Measurements from ENCODE around the gene ANGPT4. TPM values are rescaled to one million over a fixed set of nuclear protein-coding genes. Genes with fewer than 3 reads are reported as not detected.

Gene ANGPT4
- total and polyA plus RNA-seq, 9 of the 15 experiments (the other 6 are each of a cell fraction or from before 2014, with no cell fraction given) = not detected

DNA sequence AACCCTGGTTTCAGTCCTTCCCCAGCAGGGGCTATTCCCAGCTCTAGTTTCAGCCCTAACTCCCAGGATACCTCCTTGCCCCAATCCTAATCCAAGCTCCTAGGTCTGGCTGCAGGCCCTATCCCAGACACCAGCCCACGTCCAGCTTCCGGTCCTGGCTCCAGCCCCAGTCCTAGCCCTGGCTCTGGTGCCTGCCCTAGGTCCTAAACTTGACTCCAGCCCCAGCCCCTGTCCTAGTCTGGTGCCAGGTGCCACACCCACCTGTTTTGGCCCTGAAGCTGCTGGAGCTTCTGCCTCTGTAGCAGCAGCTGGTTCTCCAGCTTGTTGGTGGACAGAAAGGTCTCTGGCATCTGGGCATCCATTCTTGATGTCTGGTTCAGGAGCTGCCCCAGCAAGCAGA lies 28.1 kb downstream of the ANGPT4 start:
- H4K20me1 ChIP-seq (replicated peaks; ENCODE audit: control insufficient read depth, insufficient read depth, low read length) = no peaks in the 10 kb centered on the region
- no peak for FAIRE-seq
- intact Hi-C loops (cut with micrococcal nuclease) = no loop called here

More for the DNA sequence above, 28.1 kb downstream of the ANGPT4 start:
- Histone ChIP-seq H3K9me3 (replicated peaks; ENCODE audit: control insufficient read depth, insufficient read depth, low read depth, low read length) (no peaks in the 10 kb centered on the region), H3K79me2 (ENCODE audit: control insufficient read depth, insufficient read depth, low read length) (no peaks in the 10 kb centered on the region), H3K4me1 (replicated peaks in 1 of 2; ENCODE audit: control insufficient read depth in 2 of 2, insufficient read depth in 2 of 2, low read length in 2 of 2) (peaks cover 0 to 6% of the 10 kb centered on the region in 2 experiments; a peak in 2 of 5 replicates), H3K36me3 (ENCODE audit: control insufficient read depth, insufficient read depth, low read length) (no peaks in the 10 kb centered on the region), H3K9ac (ENCODE audit: insufficient read depth in 1 of 2, low read depth in 2 of 2, low read length in 2 of 2) (no peak overlapping the region), H2AFZ (ENCODE audit: low read depth, low read length) (no peak overlapping the region), H3K4me3 (no peak overlapping the region), H3K4me2 (ENCODE audit: insufficient read depth, low read length) (no peak overlapping the region), H3K9me1 (ENCODE audit: control insufficient read depth, insufficient read depth, low read length) (no peaks in the 10 kb centered on the region), H3K27me3 (ENCODE audit: control insufficient read depth in 2 of 2, insufficient read depth in 2 of 2, low read length in 2 of 2) (peaks cover 3 to 40% of the 10 kb centered on the region in 2 experiments; a peak in 4 of 5 replicates), H3K27ac (ENCODE audit: extremely low read depth, low read depth, low read length) (no peak overlapping the region)
- ATAC-seq (no peak), DNase-seq (ENCODE audit: extremely low read depth in 1 of 4, low spot score in 3 of 4) (no peak)
- TF ChIP-seq NCOR1 (IDR thresholded peaks at IDR 0.05) (no peak), MEIS2 (IDR thresholded peaks at IDR 0.05; ENCODE audit: partially characterized antibody) (no peak), RFX7 (CRISPR knock-in tag; IDR thresholded peaks at IDR 0.05) (no peak), ZNF707 (CRISPR knock-in tag; conservative IDR thresholded peaks at IDR 0.05) (no peak), SOX6 (IDR thresholded peaks at IDR 0.05) (no peak), ID3 (CRISPR knock-in tag; IDR thresholded peaks at IDR 0.05) (no peak), ID3 (tag; IDR thresholded peaks at IDR 0.05) (no peak), SRSF7 (optimal IDR thresholded peaks at IDR 0.05; ENCODE audit: low read depth, low read length) (no peak), ETS2 (tag; IDR thresholded peaks at IDR 0.05; ENCODE audit: borderline replicate concordance, poor library complexity, severe bottlenecking) (no peak), ZNF232 (CRISPR knock-in tag; IDR thresholded peaks at IDR 0.05) (no peak)
- TF ChIP-seq, protein P1, sequence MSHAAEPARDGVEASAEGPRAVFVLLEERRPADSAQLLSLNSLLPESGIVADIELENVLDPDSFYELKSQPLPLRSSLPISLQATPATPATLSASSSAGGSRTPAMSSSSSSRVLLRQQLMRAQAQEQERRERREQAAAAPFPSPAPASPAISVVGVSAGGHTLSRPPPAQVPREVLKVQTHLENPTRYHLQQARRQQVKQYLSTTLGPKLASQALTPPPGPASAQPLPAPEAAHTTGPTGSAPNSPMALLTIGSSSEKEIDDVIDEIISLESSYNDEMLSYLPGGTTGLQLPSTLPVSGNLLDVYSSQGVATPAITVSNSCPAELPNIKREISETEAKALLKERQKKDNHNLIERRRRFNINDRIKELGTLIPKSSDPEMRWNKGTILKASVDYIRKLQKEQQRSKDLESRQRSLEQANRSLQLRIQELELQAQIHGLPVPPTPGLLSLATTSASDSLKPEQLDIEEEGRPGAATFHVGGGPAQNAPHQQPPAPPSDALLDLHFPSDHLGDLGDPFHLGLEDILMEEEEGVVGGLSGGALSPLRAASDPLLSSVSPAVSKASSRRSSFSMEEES (CRISPR knock-in tag; IDR thresholded peaks at IDR 0.05) = no peak
- TF ChIP-seq, protein P2, sequence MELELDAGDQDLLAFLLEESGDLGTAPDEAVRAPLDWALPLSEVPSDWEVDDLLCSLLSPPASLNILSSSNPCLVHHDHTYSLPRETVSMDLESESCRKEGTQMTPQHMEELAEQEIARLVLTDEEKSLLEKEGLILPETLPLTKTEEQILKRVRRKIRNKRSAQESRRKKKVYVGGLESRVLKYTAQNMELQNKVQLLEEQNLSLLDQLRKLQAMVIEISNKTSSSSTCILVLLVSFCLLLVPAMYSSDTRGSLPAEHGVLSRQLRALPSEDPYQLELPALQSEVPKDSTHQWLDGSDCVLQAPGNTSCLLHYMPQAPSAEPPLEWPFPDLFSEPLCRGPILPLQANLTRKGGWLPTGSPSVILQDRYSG (tag; conservative IDR thresholded peaks at IDR 0.05; ENCODE audit: low read depth) = no peak
- TF ChIP-seq, protein P3, sequence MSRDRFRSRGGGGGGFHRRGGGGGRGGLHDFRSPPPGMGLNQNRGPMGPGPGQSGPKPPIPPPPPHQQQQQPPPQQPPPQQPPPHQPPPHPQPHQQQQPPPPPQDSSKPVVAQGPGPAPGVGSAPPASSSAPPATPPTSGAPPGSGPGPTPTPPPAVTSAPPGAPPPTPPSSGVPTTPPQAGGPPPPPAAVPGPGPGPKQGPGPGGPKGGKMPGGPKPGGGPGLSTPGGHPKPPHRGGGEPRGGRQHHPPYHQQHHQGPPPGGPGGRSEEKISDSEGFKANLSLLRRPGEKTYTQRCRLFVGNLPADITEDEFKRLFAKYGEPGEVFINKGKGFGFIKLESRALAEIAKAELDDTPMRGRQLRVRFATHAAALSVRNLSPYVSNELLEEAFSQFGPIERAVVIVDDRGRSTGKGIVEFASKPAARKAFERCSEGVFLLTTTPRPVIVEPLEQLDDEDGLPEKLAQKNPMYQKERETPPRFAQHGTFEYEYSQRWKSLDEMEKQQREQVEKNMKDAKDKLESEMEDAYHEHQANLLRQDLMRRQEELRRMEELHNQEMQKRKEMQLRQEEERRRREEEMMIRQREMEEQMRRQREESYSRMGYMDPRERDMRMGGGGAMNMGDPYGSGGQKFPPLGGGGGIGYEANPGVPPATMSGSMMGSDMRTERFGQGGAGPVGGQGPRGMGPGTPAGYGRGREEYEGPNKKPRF (IDR thresholded peaks at IDR 0.05; ENCODE audit: low read depth, low read length) = no peak
- TF ChIP-seq, protein P4, sequence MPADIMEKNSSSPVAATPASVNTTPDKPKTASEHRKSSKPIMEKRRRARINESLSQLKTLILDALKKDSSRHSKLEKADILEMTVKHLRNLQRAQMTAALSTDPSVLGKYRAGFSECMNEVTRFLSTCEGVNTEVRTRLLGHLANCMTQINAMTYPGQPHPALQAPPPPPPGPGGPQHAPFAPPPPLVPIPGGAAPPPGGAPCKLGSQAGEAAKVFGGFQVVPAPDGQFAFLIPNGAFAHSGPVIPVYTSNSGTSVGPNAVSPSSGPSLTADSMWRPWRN (IDR thresholded peaks at IDR 0.05; ENCODE audit: low read depth) = no peak
- TF ChIP-seq, protein P5, sequence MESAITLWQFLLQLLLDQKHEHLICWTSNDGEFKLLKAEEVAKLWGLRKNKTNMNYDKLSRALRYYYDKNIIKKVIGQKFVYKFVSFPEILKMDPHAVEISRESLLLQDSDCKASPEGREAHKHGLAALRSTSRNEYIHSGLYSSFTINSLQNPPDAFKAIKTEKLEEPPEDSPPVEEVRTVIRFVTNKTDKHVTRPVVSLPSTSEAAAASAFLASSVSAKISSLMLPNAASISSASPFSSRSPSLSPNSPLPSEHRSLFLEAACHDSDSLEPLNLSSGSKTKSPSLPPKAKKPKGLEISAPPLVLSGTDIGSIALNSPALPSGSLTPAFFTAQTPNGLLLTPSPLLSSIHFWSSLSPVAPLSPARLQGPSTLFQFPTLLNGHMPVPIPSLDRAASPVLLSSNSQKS (CRISPR knock-in tag; IDR thresholded peaks at IDR 0.05) = no peak
- no TSS peak for BruUV-seq (replicated peaks)
- POLR2A ChIA-PET = interaction anchor here (0.6 kb wide), 1 partner anchor 151 kb away, joined by 4 read pairs; no protein-coding TSS in a partner anchor
- in situ Hi-C loops (cut with MboI) = no loop called here
- CTCF ChIA-PET (ENCODE audit: low intra/inter-chr PET ratio) = no interaction called here
- WGBS (ENCODE audit: insufficient coverage, low coverage, missing lambda C conversion rate) = 0% methylated on average over 2 of the region's 2 CpGs

Data from K562 (cell line).